Lower leg skin (tissue), 3 donors: ENCODE data around the gene ZNF398.

Source experiments
- CTCF ChIP-seq, 3 donors: fragments of 450-650 bp; IDR thresholded peaks; one replicate each; pipeline ENCODE4 v1.5.1; 2016; ENCODE audit warnings: antibody characterized with exemption in 3 of 3, mild to moderate bottlenecking in 3 of 3, moderate library complexity in 2 of 3
- POLR2A ChIP-seq, 2 donors: fragments of 450-650 bp; IDR thresholded peaks; one replicate each; pipeline ENCODE4 v1.6.1; 2016 to 2017; ENCODE audit warnings: antibody characterized with exemption in 2 of 2, mild to moderate bottlenecking in 1 of 2, moderate library complexity in 1 of 2

- TF ChIP-seq CTCF (IDR thresholded peaks at IDR 0.05) (no peak), POLR2A (IDR thresholded peaks at IDR 0.05) (no peak)
Observed at GRCh38 chr7:149179241-149179640, 32.0 kb downstream of the ZNF398 start.
